Activated naive CD8-positive, alpha-beta T cell treated with anti-CD3 and anti-CD28 coated beads for 36 hours (primary cell): ENCODE measurements around the gene TRDN. TPM values are rescaled to one million over a fixed set of nuclear protein-coding genes. Genes with fewer than 3 reads are reported as not detected.

Experiments used
- DNase-seq: peaks from one replicate; pipeline ENCODE4 v3.0.0; 2021
- H3K27ac Mint-ChIP-seq: one replicate; pipeline ENCODE4 v1.8.0; 2022; ENCODE audit warnings: mild to moderate bottlenecking, moderate library complexity, mixed read lengths
- H3K27me3 Mint-ChIP-seq: one replicate; pipeline ENCODE4 v1.8.0; 2022; ENCODE audit warnings: mild to moderate bottlenecking, mixed read lengths
- H3K36me3 Mint-ChIP-seq: one replicate; pipeline ENCODE4 v1.8.0; 2021; ENCODE audit warnings: mild to moderate bottlenecking, mixed read lengths
- H3K4me1 Mint-ChIP-seq: one replicate; pipeline ENCODE4 v1.8.0; 2021; ENCODE audit warnings: mixed read lengths
- H3K4me3 Mint-ChIP-seq: one replicate; pipeline ENCODE4 v1.8.0; 2022; ENCODE audit warnings: mild to moderate bottlenecking, moderate library complexity, mixed read lengths
- H3K9me3 Mint-ChIP-seq: one replicate; pipeline ENCODE4 v1.8.0; 2022; ENCODE audit warnings: mixed read lengths
- total RNA-seq, 2 experiments: library from RNA; stranded (reverse); gene quantifications; one replicate each; pipeline ENCODE4 v1.2.3, GENCODE V29; 2021

Gene TRDN
- total RNA-seq, 2 experiments from 2014 or later: not detected

DNA sequence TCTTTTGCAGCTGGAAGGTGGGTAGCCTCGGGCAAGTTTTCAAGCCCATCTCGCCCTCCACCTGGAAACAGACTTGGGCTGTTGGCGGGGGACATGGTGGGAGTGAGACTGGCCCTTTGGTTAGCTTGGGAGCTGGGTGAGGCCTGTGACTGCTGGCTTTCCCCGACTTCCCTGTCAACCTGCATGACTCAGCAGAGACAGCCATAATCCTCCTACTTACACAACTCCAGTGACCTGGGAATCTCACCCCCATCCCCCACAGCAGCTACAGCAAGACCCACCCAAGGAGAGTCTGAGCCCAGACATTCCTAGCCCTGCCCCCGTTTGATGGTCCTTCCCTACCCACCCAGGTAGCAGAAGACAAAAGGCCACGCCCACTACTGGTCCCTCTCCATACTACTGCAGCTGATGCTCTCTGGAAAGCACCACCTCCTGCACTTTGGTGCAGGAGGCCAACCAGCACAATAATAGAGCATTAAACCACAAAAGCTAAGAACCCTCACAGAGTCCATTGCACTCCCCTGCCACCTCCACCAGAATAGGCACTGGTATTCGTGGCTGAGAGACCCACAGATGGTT, 188.4 kb downstream of the TRDN start:
- peaks cover 2% of the 10 kb centered on the region for H3K9me3 Mint-ChIP-seq
- no peaks in the 10 kb centered on the region for H3K4me1 Mint-ChIP-seq
- H3K36me3 Mint-ChIP-seq: no peaks in the 10 kb centered on the region
- H3K27ac Mint-ChIP-seq: no peak overlapping the region
- H3K27me3 Mint-ChIP-seq: no peaks in the 10 kb centered on the region
- DNase-seq: no peak
- H3K4me3 Mint-ChIP-seq: no peak overlapping the region

DNA sequence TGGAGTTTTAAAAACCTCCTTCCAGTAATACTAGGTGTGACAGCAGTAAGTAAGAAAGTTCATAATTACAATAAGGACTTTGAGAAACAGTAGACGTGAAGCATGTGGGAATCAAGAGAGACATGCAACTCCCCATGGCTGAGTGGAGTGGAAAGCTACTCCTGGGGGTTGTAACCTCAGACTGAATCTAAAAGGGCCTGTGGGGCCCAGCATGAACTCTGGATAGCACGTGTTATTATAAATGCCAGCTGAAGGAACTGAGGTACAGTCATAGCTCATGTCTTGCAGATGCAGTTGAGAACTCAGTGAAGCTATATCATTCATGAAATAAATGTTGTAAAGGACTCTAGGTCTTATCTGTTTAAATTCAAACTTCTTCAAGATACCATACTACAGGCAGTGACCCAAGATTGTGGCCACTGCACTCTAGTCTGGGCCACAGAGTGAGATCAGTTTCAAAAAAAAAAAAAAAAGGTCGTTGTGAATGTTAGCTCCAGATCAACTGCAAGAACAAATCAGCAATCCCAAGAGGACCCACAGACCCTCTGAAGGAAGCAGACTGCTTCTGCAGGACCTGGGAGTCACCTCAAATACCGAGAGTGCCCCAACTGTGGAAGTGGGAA, 189.3 kb downstream of the TRDN start:
- H3K36me3 Mint-ChIP-seq: no peaks in the 10 kb centered on the region
- no peaks in the 10 kb centered on the region for H3K27me3 Mint-ChIP-seq
- H3K9me3 Mint-ChIP-seq: no peaks in the 10 kb centered on the region
- H3K27ac Mint-ChIP-seq: no peak overlapping the region
- no peaks in the 10 kb centered on the region for H3K4me1 Mint-ChIP-seq
- H3K4me3 Mint-ChIP-seq: no peak overlapping the region
- no peak for DNase-seq

DNA sequence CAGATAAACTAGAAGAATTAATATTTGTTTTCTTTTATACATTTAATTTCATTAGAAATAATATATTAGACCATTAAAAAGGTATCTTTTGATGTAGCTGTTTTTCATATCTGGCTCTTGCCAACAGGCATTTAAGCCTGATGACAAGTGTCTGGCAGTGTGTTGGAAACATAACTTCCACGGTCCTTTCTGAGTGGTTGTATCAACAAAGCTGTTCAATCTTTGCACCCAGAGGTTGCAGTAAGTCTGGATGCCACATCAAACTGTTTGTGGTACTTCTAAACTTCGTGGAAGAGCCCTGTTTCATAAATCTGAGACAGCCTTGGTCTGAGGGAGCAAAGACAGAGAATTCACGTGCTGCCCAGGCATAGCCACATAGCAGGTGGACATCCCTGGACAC, 197.4 kb downstream of the TRDN start:
- Mint-ChIP-seq H3K36me3 (no peaks in the 10 kb centered on the region), H3K27ac (no peak overlapping the region), H3K9me3 (no peaks in the 10 kb centered on the region), H3K4me1 (no peaks in the 10 kb centered on the region), H3K27me3 (no peaks in the 10 kb centered on the region), H3K4me3 (no peak overlapping the region)
- no peak for DNase-seq

DNA sequence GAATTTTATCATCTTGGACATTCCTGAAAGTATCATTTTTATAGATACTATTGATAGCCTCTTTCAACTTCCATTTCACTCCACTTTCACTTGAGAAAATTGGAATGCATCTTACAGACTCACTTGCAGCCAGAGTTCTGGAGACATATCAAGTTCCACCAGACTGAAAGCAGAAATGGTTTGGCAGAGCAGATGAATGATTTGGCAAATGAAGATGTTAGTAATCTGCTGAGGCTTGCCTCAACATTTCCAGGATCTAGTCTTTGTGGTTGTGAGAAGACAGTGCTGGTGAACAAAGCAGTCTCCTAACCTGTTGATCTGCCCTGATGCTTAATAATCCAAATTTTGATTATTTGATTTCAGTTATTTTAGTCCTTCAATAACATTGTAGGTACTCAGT, 202.6 kb downstream of the TRDN start:
- DNase-seq: no peak
- Mint-ChIP-seq H3K27ac (no peak overlapping the region), H3K36me3 (no peaks in the 10 kb centered on the region), H3K9me3 (no peaks in the 10 kb centered on the region), H3K27me3 (no peaks in the 10 kb centered on the region), H3K4me3 (no peak overlapping the region), H3K4me1 (no peaks in the 10 kb centered on the region)

DNA sequence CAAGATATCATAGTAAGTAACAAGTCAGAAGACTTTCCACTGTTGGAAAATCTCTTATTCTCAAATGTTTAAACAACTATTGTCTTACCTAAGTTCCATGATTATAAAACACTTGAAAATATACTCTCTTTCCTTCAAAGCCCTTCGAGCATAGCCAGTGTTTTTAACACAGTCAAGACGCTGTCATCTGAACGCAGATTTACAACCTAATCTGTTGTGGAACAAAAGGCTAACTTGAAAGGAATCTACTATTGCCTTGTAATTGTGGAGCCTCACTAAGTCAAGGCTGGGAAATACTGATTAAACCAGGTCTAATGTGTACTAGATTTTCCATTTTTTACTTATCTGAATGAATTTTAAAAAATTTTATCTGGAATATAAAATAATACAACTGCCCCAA, 205.8 kb downstream of the TRDN start:
- H3K27ac Mint-ChIP-seq: no peak overlapping the region
- no peaks in the 10 kb centered on the region for H3K27me3 Mint-ChIP-seq
- no peaks in the 10 kb centered on the region for H3K9me3 Mint-ChIP-seq
- no peaks in the 10 kb centered on the region for H3K36me3 Mint-ChIP-seq
- no peaks in the 10 kb centered on the region for H3K4me1 Mint-ChIP-seq
- H3K4me3 Mint-ChIP-seq: no peak overlapping the region
- no peak for DNase-seq

DNA sequence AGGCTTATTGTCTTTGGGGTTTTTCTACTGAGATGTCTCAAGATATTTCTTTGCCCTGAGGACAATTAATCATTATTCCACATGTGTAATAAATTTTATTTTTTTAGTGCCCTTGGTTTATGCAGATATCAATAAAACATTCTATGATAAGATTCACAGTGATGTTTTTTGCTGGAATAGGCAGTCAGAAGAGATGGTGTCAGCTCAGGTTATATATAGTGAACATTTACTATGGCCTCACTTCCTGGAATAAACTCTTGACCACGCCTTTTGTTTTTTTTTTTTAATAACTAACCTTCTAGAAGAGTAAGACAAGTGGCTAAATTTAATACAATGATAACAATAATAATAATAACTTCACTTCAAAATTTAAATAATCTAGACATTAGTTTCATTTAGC, 209.7 kb downstream of the TRDN start:
- DNase-seq: no peak
- no peaks in the 10 kb centered on the region for H3K36me3 Mint-ChIP-seq
- no peaks in the 10 kb centered on the region for H3K9me3 Mint-ChIP-seq

DNA sequence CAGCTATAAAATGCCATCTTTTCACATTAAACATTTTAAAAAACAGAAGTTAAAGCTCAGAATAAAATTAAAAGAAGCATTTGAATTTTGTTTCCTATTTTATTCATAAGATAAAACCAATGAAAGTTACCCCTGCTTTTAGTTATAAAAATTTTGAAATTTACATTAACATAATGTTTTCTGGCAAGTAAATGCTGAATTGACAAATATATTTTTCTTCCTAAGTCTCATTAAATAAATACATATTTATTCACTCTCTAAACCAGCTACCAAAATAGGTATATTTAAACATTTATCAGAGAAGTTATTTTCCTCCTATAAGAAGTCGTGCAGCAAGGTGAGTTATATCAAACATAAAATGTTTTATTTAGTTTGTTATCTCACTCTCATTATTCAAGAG, 213.6 kb downstream of the TRDN start:
- H3K27me3 Mint-ChIP-seq: no peaks in the 10 kb centered on the region
- H3K36me3 Mint-ChIP-seq: no peaks in the 10 kb centered on the region
- no peaks in the 10 kb centered on the region for H3K9me3 Mint-ChIP-seq
- H3K27ac Mint-ChIP-seq: no peak overlapping the region
- H3K4me1 Mint-ChIP-seq: no peaks in the 10 kb centered on the region
- no peak for DNase-seq
- H3K4me3 Mint-ChIP-seq: no peak overlapping the region

More for the DNA sequence above, 209.7 kb downstream of the TRDN start:
- Mint-ChIP-seq H3K27me3 (no peaks in the 10 kb centered on the region), H3K4me3 (no peak overlapping the region), H3K27ac (no peak overlapping the region), H3K4me1 (no peaks in the 10 kb centered on the region)

DNA sequence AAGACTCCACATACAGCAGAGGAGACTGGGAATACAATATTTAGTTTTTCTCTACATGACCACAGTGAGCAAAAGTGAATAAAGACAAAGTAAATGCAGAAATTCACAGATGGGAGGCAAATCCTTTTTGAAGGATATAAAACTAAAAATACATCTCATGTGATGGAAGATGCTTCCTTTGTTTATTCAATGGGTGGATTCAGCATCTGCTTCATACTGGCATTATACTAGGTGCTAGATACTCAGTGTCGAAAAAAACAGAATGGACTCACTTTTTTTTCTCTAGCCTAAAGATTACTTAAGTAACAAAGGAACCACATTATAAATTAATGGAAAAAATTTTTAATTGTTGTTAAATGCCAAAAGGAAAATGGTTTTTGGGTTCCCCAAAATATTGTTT, 216.2 kb downstream of the TRDN start:
- H3K4me3 Mint-ChIP-seq: no peak overlapping the region
- H3K9me3 Mint-ChIP-seq: no peaks in the 10 kb centered on the region
- no peak overlapping the region for H3K27ac Mint-ChIP-seq
- no peaks in the 10 kb centered on the region for H3K27me3 Mint-ChIP-seq
- H3K36me3 Mint-ChIP-seq: no peaks in the 10 kb centered on the region
- no peaks in the 10 kb centered on the region for H3K4me1 Mint-ChIP-seq
- DNase-seq: no peak

DNA sequence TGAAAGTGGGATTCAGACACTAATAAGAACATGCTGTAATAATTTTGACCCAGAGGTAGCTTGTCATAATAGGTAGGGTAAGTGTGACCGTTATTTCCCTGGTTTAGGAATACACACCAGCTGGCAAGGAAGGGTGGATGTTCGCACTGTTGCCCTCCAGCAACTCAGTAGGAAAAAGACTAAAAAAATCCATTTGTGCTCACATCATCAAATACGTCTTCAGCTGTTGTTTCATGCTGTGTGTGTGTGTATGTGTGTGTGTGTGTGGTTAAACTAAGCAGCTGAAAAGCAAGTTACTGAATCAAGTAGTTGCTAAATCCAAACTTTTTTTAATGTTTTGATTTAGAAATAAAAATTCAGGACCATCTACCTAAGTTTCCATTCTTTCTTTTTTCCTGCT, 218.7 kb downstream of the TRDN start:
- DNase-seq: no peak
- H3K4me3 Mint-ChIP-seq: no peak overlapping the region
- H3K36me3 Mint-ChIP-seq: no peaks in the 10 kb centered on the region
- H3K9me3 Mint-ChIP-seq: no peaks in the 10 kb centered on the region
- H3K27me3 Mint-ChIP-seq: no peaks in the 10 kb centered on the region
- H3K4me1 Mint-ChIP-seq: no peaks in the 10 kb centered on the region
- H3K27ac Mint-ChIP-seq: no peak overlapping the region

DNA sequence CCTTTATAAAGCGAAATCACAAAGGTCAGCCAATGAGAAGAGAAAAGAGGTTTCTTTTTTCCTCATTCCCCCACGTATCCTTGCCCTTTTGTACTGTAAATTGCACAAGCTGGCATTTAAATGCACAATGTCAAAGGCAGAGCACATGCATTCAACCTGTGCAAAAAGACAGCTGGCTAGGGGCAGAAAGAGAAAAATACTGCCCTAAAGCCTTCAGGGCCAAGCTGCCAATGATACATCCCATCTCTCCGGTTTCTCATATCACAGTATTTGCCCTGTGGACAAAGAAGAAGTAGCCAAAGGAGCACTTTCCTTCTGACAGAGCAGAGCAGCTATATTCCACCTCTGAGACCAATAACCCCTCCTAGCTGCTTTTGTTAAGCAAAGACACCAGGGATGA, 219.2 kb downstream of the TRDN start:
- no peaks in the 10 kb centered on the region for H3K9me3 Mint-ChIP-seq
- no peaks in the 10 kb centered on the region for H3K4me1 Mint-ChIP-seq
- H3K27me3 Mint-ChIP-seq: no peaks in the 10 kb centered on the region
- no peaks in the 10 kb centered on the region for H3K36me3 Mint-ChIP-seq
- DNase-seq: no peak
- no peak overlapping the region for H3K27ac Mint-ChIP-seq
- no peak overlapping the region for H3K4me3 Mint-ChIP-seq

DNA sequence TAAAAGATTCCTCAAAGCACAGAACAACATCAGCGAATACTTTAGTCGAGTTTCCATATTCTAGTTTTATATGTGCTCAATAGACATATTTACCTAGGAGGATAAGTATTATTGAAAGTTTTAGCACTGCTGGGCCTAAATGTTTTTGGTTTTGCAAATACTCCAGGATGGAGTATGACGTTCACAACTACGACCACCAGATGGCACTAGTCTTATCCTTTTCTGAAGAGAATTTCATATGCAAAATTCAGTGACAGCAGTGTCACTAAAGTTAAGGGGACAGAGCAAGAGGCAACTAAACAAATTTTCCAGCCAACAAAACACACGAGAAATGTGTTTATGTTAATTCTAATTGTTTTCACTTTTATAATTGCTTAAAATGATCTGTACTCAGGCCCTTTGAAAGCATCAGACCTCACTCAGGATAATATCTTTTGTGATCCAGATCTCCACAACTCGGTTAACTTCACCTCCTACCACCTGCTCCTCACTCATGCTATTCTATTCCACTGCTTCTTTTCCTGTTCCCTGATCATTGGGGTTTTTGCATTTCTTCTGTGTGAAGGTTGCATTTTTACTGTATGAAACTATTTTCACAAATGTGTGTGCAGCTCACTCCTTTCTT, 220.8 kb downstream of the TRDN start:
- no peaks in the 10 kb centered on the region for H3K36me3 Mint-ChIP-seq
- no peaks in the 10 kb centered on the region for H3K27me3 Mint-ChIP-seq
- no peak overlapping the region for H3K4me3 Mint-ChIP-seq
- H3K9me3 Mint-ChIP-seq: no peaks in the 10 kb centered on the region
- peak; percentile 6 for DNase-seq
- no peaks in the 10 kb centered on the region for H3K4me1 Mint-ChIP-seq
- no peak overlapping the region for H3K27ac Mint-ChIP-seq

DNA sequence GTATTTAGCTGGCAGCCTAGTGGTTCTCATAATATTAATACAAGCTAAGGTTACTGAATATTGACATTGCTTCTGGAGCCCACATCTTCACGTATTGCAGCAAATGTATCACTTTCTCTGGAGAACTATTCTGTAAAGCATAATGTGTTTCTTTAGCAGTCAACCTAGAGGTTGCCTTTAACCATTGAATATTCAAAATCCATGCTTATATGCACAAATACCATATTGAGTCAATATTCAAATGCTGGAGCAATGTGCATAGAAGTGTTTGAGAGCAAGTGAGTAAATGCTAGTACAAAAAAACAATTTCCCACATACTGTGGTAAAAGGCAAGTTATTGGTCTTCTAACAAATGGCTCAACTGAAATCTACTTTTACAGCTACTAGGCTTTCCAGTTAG, 231.8 kb downstream of the TRDN start:
- no peak overlapping the region for H3K27ac Mint-ChIP-seq
- H3K4me1 Mint-ChIP-seq: no peaks in the 10 kb centered on the region
- H3K36me3 Mint-ChIP-seq: no peaks in the 10 kb centered on the region
- no peaks in the 10 kb centered on the region for H3K9me3 Mint-ChIP-seq
- H3K4me3 Mint-ChIP-seq: no peak overlapping the region
- no peaks in the 10 kb centered on the region for H3K27me3 Mint-ChIP-seq
- DNase-seq: no peak

DNA sequence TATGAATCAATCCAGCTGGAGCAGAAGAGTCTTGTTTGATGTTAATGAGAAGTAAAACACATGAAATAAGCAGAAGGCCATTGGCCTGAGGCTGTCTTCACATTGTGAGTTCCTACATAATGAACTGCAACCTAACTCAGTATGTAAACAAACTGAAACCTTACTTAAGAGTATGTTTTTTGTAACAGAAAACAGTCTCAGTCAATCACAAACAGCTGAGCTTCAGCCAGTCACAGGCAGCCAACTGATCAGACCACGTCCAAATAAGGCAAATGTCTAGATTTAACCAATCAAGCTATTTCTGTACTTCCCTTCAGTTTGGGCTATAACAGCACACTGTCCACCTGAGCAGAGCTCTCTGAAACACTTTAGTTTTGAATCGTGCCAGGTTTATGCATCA, 234.7 kb downstream of the TRDN start:
- H3K27me3 Mint-ChIP-seq: no peaks in the 10 kb centered on the region
- no peaks in the 10 kb centered on the region for H3K4me1 Mint-ChIP-seq
- no peak overlapping the region for H3K27ac Mint-ChIP-seq
- H3K4me3 Mint-ChIP-seq: no peak overlapping the region
- DNase-seq: no peak
- H3K36me3 Mint-ChIP-seq: no peaks in the 10 kb centered on the region
- H3K9me3 Mint-ChIP-seq: no peaks in the 10 kb centered on the region

DNA sequence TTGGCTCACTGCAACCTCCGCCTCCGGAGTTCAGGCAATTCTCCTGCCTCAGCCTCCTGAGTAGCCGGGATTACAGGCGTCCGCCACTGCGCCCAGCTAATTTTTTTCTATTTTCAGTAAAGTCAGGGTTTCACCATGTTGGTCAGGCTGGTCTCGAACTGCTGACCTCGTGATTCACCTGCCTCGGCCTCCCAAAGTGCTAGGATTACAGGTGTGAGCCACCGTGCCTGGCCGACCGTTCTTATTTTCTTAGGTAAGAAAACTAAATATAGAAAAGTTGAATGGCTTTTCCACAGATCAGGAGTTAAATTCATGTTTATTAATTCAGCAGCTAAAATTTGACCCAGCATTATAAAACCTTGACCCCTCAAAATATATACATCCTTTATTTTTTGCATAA, 238.7 kb downstream of the TRDN start:
- Mint-ChIP-seq H3K36me3 (no peaks in the 10 kb centered on the region), H3K4me3 (no peak overlapping the region), H3K27ac (no peak overlapping the region), H3K4me1 (no peaks in the 10 kb centered on the region), H3K27me3 (no peaks in the 10 kb centered on the region), H3K9me3 (no peaks in the 10 kb centered on the region)
- no peak for DNase-seq

DNA sequence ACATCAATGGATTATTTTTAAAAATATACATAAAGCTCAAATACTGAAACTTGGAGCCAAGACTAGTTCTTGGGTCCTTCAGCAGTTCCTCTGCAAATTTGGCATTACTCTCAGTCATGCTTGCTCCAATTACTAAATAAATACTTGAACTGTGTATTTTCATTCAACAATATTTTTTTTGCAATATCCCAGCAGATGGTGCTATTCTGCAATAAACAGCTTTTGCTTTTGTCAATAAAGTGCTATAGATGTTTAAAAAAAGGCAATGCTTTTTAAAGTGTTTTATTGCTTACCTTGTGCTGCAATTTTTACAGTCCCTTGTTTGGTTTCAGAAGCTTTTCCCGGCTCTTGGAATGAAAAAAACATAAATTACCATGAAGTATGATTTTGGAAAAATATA, 243.4 kb downstream of the TRDN start:
- Mint-ChIP-seq H3K9me3 (no peaks in the 10 kb centered on the region), H3K4me3 (no peak overlapping the region), H3K27ac (no peak overlapping the region), H3K27me3 (no peaks in the 10 kb centered on the region), H3K36me3 (no peaks in the 10 kb centered on the region), H3K4me1 (no peaks in the 10 kb centered on the region)
- no peak for DNase-seq

DNA sequence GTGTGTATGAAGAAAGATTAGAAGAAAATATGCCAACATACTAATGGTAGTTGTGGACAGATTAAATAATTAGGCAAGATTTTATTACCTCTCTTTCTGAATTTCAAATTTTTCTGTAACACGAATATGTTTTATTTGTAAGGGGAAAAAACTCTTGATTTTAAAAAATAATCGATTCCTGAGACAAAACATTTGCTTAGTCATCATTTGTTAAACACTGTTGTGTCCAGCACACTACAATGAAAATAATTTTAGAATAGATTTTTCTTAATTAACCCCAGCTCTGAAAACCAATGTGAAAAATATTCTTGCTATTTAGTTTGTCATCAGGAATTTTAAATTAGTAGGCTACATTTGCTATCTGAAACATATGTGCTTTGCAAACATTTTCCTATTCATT, 253.0 kb downstream of the TRDN start:
- no peak for DNase-seq
- Mint-ChIP-seq H3K36me3 (no peaks in the 10 kb centered on the region), H3K4me1 (no peaks in the 10 kb centered on the region), H3K27me3 (no peaks in the 10 kb centered on the region), H3K4me3 (no peak overlapping the region), H3K9me3 (no peaks in the 10 kb centered on the region), H3K27ac (no peak overlapping the region)
